HepG2 (cell line): ENCODE data around the gene RBM23. TPM values are rescaled to one million over a fixed set of nuclear protein-coding genes. Genes with fewer than 3 reads are reported as not detected.
A peak's percentile ranks its signal among the peaks of the same experiment; 100 is the strongest.

Experiments used
- ATAC-seq: fragments of 200-7000 bp; cut with Tn5 transposase; 3 replicates; pipeline ENCODE4 v1.9.1; 2020; ENCODE audit warnings: mild to moderate bottlenecking, moderate library complexity
- BruUV-seq: library from RNA; stranded (reverse); fragments of 400-500 nt; replicated peaks from 2 replicates; lab custom pipeline; 2021; lab: Mats Ljungman, UMichigan
- CTCF ChIA-PET: fragments of 300-600 bp; formaldehyde crosslinking; extraction: SDS; loops from one replicate; lab custom pipeline; 2021; ENCODE audit warnings: low total read pairs, inconsistent platforms, low intra/inter-chr PET ratio; lab: Yijun Ruan, JAX
- POLR2A ChIA-PET: fragments of 350-600 bp; sonication (Branson Sonifier 250); formaldehyde crosslinking; loops from one replicate; lab custom pipeline; 2020; ENCODE audit warnings: antibody characterized with exemption, inconsistent platforms; lab: Yijun Ruan, JAX
- DNase-seq: peaks from one replicate; pipeline ENCODE4 v3.0.0-alpha.2; 2015; ENCODE audit warnings: low spot score
- FAIRE-seq: peaks from 3 replicates; lab custom pipeline; 2011; peaks lifted over from hg19 to GRCh38; lab: Jason Lieb, UNC
- H2AFZ ChIP-seq: one replicate; pipeline ENCODE4 v1.6.1; 2011; ENCODE audit warnings: low read length, inconsistent platforms
- H3K27ac ChIP-seq: fragments of 300-600 bp; 3 replicates; pipeline ENCODE4 v1.8.0; 2011; ENCODE audit warnings: mixed run types, mild to moderate bottlenecking, mixed read lengths, low read length, inconsistent platforms; ENCODE audit not compliant: insufficient read depth; ENCODE audit errors: extremely low read length
- H3K27me3 ChIP-seq, 2 experiments: fragments of 200-600 bp in 1 of 2; 2 replicates in 1 of 2; 3 replicates in 1 of 2; pipeline versions ENCODE4 v1.6.0 to v1.8.0; 2011; ENCODE audit warnings: low read length in 2 of 2, mild to moderate bottlenecking in 2 of 2, moderate library complexity in 2 of 2, inconsistent platforms in 1 of 2; ENCODE audit not compliant: insufficient read depth in 2 of 2, control insufficient read depth in 1 of 2
- H3K36me3 ChIP-seq, 2 experiments: fragments of 200-600 bp in 1 of 2; replicated peaks in 1 of 2; 2 replicates in 1 of 2; 3 replicates in 1 of 2; pipeline versions ENCODE4 v1.5.1 to v1.8.0; 2011; ENCODE audit warnings: low read length in 2 of 2, inconsistent platforms in 1 of 2; ENCODE audit not compliant: insufficient read depth in 2 of 2, control insufficient read depth in 1 of 2
- H3K4me1 ChIP-seq: 2 replicates; pipeline ENCODE4 v1.5.1; 2012; ENCODE audit warnings: low read length, inconsistent platforms; ENCODE audit not compliant: insufficient read depth
- H3K4me2 ChIP-seq: 2 replicates; pipeline ENCODE4 v1.6.0; 2011; ENCODE audit warnings: low read depth, low read length, inconsistent platforms
- H3K4me3 ChIP-seq, 3 experiments: fragments of 200-600 bp in 1 of 3; sonication (generic), shearing (Covaris generic) in 1 of 3; replicated peaks in 1 of 3; 2 replicates each; pipeline ENCODE4 v1.5.1; 2011 to 2016; ENCODE audit warnings: low read length in 3 of 3, inconsistent platforms in 2 of 3, low read depth in 2 of 3, mild to moderate bottlenecking in 2 of 3, control low read depth in 1 of 3, mixed read lengths in 1 of 3; ENCODE audit not compliant: insufficient read depth in 1 of 3
- H3K79me2 ChIP-seq: one replicate; pipeline ENCODE4 v1.6.1; 2011; ENCODE audit warnings: low read length, inconsistent platforms; ENCODE audit not compliant: insufficient read depth
- H3K9ac ChIP-seq: 2 replicates; pipeline ENCODE4 v1.6.0; 2011; ENCODE audit warnings: mild to moderate bottlenecking, low read depth, low read length, inconsistent platforms; ENCODE audit not compliant: insufficient read depth
- H3K9me3 ChIP-seq: 2 replicates; pipeline ENCODE4 v1.5.1; 2012; ENCODE audit warnings: mild to moderate bottlenecking, low read length
- H4K20me1 ChIP-seq: 2 replicates; pipeline ENCODE4 v1.6.0; 2011; ENCODE audit warnings: inconsistent platforms, mild to moderate bottlenecking, low read length, moderate library complexity; ENCODE audit not compliant: insufficient read depth
- HOXA7 ChIP-seq: sonication (generic); formaldehyde crosslinking; IDR thresholded peaks from 2 replicates; pipeline ENCODE4 v1.8.1; 2022; ENCODE audit warnings: mild to moderate bottlenecking, missing genetic modification reagents, moderate library complexity
- JUNB ChIP-seq: sonication (generic); formaldehyde crosslinking; IDR thresholded peaks from 2 replicates; pipeline ENCODE4 v1.8.0; 2022; ENCODE audit warnings: missing genetic modification reagents, mild to moderate bottlenecking, borderline replicate concordance
- KDM2A ChIP-seq: sonication (generic); formaldehyde crosslinking; IDR thresholded peaks from 2 replicates; pipeline ENCODE4 v1.4.0; 2020; ENCODE audit warnings: low read depth, missing genetic modification reagents, borderline replicate concordance
- NFAT5 ChIP-seq: sonication (generic); formaldehyde crosslinking; IDR thresholded peaks from 2 replicates; pipeline ENCODE4 v1.4.0; 2020; ENCODE audit warnings: missing genetic modification reagents
- PHB2 ChIP-seq: fragments of 450-650 bp; IDR thresholded peaks from 2 replicates; pipeline ENCODE4 v1.6.1; 2018; ENCODE audit not compliant: partially characterized antibody
- POLR2G ChIP-seq: fragments of 200-400 bp; formaldehyde crosslinking; IDR thresholded peaks from 2 replicates; pipeline ENCODE4 v1.6.1; 2018; ENCODE audit warnings: mild to moderate bottlenecking, low read depth, low read length, moderate library complexity
- RAD51 ChIP-seq: fragments of 450-650 bp; IDR thresholded peaks from 2 replicates; pipeline ENCODE4 v1.6.1; 2016; ENCODE audit warnings: borderline replicate concordance
- TCF12 ChIP-seq, 2 experiments: fragments of 450-650 bp in 1 of 2; sonication (generic) in 1 of 2; formaldehyde crosslinking in 1 of 2; IDR thresholded peaks; 2 replicates each; pipeline versions ENCODE4 v1.6.1 to v1.8.0; 2017 to 2022; ENCODE audit warnings: antibody characterized with exemption in 1 of 2, mild to moderate bottlenecking in 1 of 2, missing genetic modification reagents in 1 of 2, moderate library complexity in 1 of 2
- THRA ChIP-seq: sonication (generic); formaldehyde crosslinking; IDR thresholded peaks from 2 replicates; pipeline ENCODE4 v1.4.0; 2020; ENCODE audit warnings: missing genetic modification reagents, borderline replicate concordance
- TRIM24 ChIP-seq: sonication (generic); formaldehyde crosslinking; IDR thresholded peaks from 2 replicates; pipeline ENCODE4 v1.8.0; 2022; ENCODE audit warnings: mild to moderate bottlenecking, missing genetic modification reagents
- ZMAT3 ChIP-seq: sonication (generic); formaldehyde crosslinking; conservative IDR thresholded peaks from 2 replicates; pipeline ENCODE4 v1.7.0; 2021; ENCODE audit warnings: missing genetic modification reagents
- WGBS: methylation state at CpG from one replicate; pipeline ENCODE4 v1.1.6; 2017; ENCODE audit warnings: low lambda C conversion rate; 5-methylcytosine and 5-hydroxymethylcytosine counted together
- in situ Hi-C: cut with HindIII; loops from 2 replicates; pipeline ENCODE4 v1.10.0; 2017; ENCODE audit warnings: low pct_unique_long_range_greater_than_20kb; ENCODE audit not compliant: extremely low pct_ligation_motif_present
- intact Hi-C: fragments of 100-400 bp; cut with micrococcal nuclease; formaldehyde crosslinking; loops from one replicate; pipeline ENCODE4 v1.10.0; 2022; ENCODE audit not compliant: unreplicated experiment
- polyA plus RNA-seq, 8 experiments: library from polyadenylated mRNA; depleted of rRNA in 3 of 8; stranded (reverse) in 7 of 8; unstranded in 1 of 8; fragments of >200 nt; fragmentation: Illumina TruSeq in 4 of 8; extraction: Trizol in 4 of 8; gene quantifications; 2 replicates each; pipeline versions ENCODE4 v1.2.1 to v1.2.3, GENCODE V29; 2011 to 2016; ENCODE audit warnings: low read depth in 4 of 8, missing spikeins in 1 of 8, mixed read lengths in 1 of 8; ENCODE audit not compliant: insufficient read depth in 1 of 8
- total RNA-seq, 5 experiments: library from RNA; depleted of rRNA; stranded (reverse); fragments of >200 nt; fragmentation: Illumina TruSeq; extraction: Trizol; gene quantifications; 2 replicates each; pipeline ENCODE4 v1.2.3, GENCODE V29; 2016; ENCODE audit warnings: low read depth in 1 of 5
- TF ChIP-seq, protein P1 (sequence below): sonication (generic); formaldehyde crosslinking; IDR thresholded peaks from 2 replicates; pipeline ENCODE4 v1.4.0; 2020; ENCODE audit warnings: missing genetic modification reagents, borderline replicate concordance

RBM23 gene
- total and polyA plus RNA-seq, 2 of the 13 experiments (the other 11 are each of a cell fraction or from before 2014, with no cell fraction given) = 1.5 to 2.1 TPM

GRCh38 chr14:22882529-22883172 lies 36.3 kb downstream of the RBM23 start (continued):
- TF ChIP-seq NFAT5 (CRISPR knock-in tag) (0 out of 2 replicates have a peak, but pooled peaks have one; percentile 57), THRA (CRISPR knock-in tag) (no peak), RAD51 (no peak), TRIM24 (CRISPR knock-in tag) (no peak)

DNA sequence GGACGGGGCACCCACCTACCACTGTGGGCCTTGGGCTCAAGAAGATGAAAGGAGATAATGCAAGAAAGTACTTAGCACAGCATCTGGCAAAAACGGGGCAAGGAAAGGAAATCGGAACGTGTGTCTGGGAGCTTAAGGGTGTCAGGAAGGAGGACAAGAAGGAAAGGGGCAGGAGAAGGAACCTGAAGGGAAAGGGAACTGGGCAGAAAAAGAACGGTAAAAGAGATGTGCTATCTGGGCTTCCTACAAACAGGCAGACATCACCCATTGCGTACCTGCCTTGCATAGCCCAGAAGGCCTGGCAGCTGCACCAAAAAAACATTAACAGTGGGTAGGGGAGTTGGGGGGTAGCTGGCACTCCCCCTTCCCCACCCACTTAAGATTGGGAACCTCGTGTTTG lies 36.9 kb downstream of the RBM23 start:
- Histone ChIP-seq H3K9me3 (no peaks in the 10 kb centered on the region), H3K27ac (no peak overlapping the region), H3K36me3 (no peaks in the 10 kb centered on the region; a peak in 1 of 5 replicates), H2AFZ (no peak overlapping the region), H4K20me1 (no peaks in the 10 kb centered on the region; the same call in 1 of the 2 replicates), H3K27me3 (peaks cover 4 to 49% of the 10 kb centered on the region in 2 experiments; a peak in 4 of 5 replicates), H3K4me2 (no peak overlapping the region), H3K4me1 (peaks cover 27% of the 10 kb centered on the region), H3K79me2 (no peaks in the 10 kb centered on the region), H3K4me3 (no peak overlapping the region), H3K9ac (no peak overlapping the region)
- ChIA-PET CTCF (no interaction called here), POLR2A (interaction anchor here (1.1 to 5.3 kb wide), 5 partner anchors 10 to 293 kb away, joined by 4 to 53 read pairs (median 5); partner anchors contain the start of genes ACIN1, C14orf119, LRP10 and PRMT5)
- no peak for DNase-seq
- in situ Hi-C loops = no loop called here
- intact Hi-C loops = no loop called here
- no peak for ATAC-seq
- 48% methylated on average over 7 of the region's 7 CpGs for WGBS
- FAIRE-seq = no peak
- no TSS peak for BruUV-seq
- TF ChIP-seq TCF12 (IDR thresholded peaks at IDR 0.05) (no peak), TCF12 (CRISPR knock-in tag; IDR thresholded peaks at IDR 0.05) (no peak), JUNB (peak; percentile 54; the same call in 1 of the 2 replicates), ZMAT3 (CRISPR knock-in tag) (0 out of 2 replicates have a peak, but pooled peaks have one; percentile 33), KDM2A (CRISPR knock-in tag) (peak; percentile 16; the same call in 1 of the 2 replicates), POLR2G (peak; percentile 25; the same call in 1 of the 2 replicates), PHB2 (peak; percentile 33), HOXA7 (CRISPR knock-in tag) (no peak)
- TF ChIP-seq, protein P1, sequence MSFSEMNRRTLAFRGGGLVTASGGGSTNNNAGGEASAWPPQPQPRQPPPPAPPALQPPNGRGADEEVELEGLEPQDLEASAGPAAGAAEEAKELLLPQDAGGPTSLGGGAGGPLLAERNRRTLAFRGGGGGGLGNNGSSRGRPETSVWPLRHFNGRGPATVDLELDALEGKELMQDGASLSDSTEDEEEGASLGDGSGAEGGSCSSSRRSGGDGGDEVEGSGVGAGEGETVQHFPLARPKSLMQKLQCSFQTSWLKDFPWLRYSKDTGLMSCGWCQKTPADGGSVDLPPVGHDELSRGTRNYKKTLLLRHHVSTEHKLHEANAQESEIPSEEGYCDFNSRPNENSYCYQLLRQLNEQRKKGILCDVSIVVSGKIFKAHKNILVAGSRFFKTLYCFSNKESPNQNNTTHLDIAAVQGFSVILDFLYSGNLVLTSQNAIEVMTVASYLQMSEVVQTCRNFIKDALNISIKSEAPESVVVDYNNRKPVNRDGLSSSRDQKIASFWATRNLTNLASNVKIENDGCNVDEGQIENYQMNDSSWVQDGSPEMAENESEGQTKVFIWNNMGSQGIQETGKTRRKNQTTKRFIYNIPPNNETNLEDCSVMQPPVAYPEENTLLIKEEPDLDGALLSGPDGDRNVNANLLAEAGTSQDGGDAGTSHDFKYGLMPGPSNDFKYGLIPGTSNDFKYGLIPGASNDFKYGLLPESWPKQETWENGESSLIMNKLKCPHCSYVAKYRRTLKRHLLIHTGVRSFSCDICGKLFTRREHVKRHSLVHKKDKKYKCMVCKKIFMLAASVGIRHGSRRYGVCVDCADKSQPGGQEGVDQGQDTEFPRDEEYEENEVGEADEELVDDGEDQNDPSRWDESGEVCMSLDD (CRISPR knock-in tag) = no peak
